Activated naive CD4-positive, alpha-beta T cell (primary cell): Measurements from ENCODE around the gene MYCBP2.

Source experiments
- DNase-seq, 4 experiments: peaks; one replicate each; lab custom pipeline; 2025; lab: John Stamatoyannopoulos, UW

Gene MYCBP2

DNA sequence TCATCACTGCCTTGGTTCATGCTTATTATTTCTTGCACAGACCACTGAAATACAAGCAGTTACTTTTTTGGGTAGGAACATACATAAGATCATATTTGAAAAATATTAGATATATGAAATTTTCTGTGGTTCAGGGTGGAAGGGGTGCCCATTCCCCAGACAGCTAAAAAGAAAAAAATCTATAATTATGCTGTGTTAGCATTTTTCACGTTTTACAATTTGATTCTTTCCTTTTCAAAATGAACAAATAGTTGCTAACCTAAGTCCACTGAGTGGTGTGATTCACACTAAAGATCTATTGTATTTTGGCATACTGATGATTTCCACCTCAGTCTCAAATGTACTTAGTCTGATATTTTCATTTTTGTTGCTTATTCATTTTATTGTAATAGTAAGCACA, 233.2 kb downstream of the MYCBP2 start:
- DNase-seq: no peak

GRCh38 chr13:77084755-77085154, 242.1 kb downstream of the MYCBP2 start:
- no peak for DNase-seq

DNA sequence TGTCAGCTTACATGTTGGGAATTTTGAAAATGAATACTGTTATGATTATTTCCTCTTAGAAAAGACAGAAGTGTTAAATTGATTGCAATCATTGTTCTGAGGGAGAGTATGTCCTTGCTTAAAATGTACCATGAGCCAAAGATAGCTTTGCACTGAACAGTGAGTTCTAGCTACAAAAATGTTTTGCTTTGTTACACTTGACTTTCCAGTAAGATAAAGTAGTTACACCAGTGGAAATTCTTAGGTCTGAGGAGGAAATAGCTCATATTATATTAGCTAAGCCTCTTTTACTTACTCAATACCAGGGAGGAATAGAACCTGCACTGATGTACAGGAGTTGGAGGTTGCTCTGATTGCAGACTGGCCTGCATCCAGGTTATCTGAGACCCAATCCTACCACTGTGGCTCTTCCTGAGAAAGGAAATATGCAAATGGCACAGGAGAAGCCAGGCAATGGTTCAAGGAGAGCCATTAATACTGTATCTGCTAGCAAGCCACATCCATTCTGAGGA, 246.9 kb downstream of the MYCBP2 start:
- DNase-seq: no peak

GRCh38 chr13:77067519-77067918, 259.4 kb downstream of the MYCBP2 start:
- DNase-seq: no peak

- no peak for DNase-seq
These were observed 261.3 kb downstream of the MYCBP2 start for GRCh38 chr13:77065461-77066147.

GRCh38 chr13:77062097-77062496, 264.8 kb downstream of the MYCBP2 start:
- DNase-seq: no peak

GRCh38 chr13:77061362-77061761, 265.5 kb downstream of the MYCBP2 start:
- no peak for DNase-seq

- DNase-seq: no peak
These were observed 270.0 kb downstream of the MYCBP2 start for GRCh38 chr13:77056886-77057285.

- DNase-seq: no peak
These were observed 270.5 kb downstream of the MYCBP2 start for GRCh38 chr13:77056382-77056781.

DNA sequence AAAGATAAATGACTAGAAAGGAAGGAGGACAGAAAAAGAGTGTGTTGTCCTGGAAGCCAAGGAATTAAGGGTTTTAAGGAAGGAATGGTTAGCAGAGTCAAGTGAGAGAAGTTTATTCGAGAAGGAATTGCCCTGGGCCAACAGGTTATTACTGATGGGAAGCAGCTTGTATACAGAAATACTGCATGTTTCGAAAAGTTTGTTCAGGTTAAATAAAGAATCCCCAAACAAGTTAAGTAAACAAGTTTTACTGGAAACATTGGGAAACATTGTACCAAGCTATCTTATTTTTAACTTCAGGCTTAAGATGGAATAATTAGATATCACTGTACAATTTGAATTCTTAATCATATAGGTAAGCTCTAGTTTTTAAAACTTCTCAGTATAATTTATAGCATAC, 271.7 kb downstream of the MYCBP2 start:
- no peak for DNase-seq

DNA sequence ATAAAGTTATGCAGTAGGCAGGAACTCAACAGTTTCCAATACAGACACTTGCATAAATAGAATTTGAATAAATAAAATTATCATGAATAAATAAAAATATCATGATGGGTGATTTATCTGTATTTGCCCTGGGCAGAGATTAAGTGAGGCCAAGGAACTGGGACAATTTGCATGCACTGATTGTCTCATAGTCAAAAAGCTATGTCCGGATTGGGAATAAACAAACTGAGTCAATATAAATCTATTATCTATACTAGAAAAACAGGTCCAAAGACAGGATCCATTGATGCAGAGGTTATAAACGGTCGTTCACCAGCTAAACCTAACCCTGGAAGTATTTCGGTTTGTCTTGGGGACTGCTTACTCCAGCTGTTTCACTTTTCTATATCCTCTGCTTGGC, 273.7 kb downstream of the MYCBP2 start:
- no peak for DNase-seq

DNA sequence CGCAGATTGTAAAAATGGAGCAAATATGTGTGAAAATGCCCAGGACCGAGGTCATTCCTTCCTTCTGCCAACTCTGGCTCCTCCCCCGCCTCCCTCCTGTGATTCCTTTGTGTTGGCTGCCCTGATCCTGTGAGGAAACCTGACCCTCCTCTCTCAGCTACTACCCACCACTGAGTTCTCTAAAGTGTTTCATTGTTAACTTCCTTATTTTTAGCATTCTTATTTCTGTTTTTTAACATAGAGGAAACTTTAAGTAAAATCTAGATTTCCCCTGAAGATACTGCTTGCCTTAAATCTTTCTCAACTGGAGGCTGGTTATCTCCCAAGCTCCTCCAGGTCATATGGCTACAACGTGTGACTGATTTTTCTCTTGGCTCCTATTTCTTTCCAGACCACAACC, 278.2 kb downstream of the MYCBP2 start:
- DNase-seq: no peak

DNA sequence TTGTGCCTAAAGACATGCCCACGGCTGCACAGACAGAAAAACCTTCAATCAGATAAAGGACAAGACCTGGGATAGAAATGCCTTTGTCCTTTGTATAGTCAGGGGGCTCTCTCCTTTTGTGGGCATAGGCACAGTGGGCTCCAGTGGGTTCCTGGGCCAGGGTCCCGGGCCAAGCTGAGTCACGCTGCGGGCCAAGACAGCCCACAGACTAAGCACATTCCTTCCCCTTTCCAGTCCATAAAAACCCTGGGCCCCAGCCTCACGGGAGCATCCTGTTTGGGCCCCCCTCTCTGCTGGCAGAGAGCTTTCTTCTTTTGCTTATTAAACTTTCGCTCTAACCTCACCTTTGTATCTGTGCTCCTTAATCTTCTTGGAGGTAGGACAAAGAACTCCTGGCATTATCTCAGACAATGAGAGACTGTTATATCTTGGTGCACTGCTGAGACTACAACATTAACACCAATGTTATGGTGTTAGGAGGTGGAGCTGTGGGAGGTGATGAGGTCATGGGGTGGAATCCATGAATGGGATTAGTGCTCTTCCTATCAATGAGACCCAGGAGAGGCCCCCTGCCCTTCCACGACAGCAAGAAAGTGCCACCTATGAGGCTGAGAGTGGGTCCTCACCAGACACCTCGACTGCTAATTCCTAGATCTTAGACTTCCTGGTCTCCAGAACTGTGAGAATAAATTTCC, 279.1 kb downstream of the MYCBP2 start:
- no peak for DNase-seq

DNA sequence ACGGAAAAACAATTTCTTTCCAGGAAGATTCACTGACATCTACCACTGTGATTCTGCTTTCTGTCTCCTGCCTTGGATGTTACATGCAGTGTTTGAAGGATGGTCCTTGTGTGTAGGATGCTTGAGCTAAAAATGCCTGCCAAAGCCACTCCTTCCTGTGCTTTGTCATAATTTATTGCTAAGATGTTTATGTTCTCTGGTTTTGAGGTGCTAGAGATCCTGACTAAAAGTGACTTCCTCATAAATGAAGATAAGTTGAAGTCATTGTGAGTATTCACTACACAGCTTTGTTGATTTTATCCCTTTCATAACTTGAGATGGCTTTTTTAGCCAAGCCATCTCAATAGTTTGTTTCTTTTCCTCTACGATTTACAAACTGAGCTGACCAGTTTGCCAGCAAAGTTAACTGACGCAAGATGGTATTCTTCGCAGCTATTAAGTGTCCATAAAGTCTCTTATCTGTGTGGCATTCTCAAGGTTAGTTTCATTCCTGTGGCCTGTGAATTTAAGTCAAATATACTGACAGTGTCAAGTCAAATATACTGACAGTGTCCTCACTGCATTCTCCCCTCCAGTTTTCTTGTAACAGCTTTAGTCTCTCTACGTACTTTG, 284.2 kb downstream of the MYCBP2 start:
- DNase-seq: no peak

DNA sequence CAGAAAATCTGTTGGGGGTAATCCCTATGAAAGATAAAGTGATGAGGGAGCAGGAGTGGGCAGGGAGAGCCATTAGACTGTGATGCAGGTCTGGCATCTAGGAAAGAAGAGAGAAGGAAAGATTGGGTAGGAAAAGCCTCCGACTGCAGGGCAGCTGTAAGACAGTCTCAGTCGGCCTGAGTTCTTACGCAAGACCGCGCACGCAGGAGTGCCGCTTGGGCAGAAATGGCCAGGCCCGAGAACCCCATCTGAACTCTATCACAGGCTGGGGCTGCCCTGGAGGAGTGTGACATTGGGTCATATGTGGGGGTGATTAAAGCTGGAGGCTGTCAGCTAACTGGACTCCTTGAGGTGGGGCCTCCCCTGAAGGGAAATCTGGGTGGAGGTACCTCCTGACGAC, 286.1 kb downstream of the MYCBP2 start:
- DNase-seq: no peak

- DNase-seq: no peak
These were observed 286.8 kb downstream of the MYCBP2 start for GRCh38 chr13:77040076-77040475.

DNA sequence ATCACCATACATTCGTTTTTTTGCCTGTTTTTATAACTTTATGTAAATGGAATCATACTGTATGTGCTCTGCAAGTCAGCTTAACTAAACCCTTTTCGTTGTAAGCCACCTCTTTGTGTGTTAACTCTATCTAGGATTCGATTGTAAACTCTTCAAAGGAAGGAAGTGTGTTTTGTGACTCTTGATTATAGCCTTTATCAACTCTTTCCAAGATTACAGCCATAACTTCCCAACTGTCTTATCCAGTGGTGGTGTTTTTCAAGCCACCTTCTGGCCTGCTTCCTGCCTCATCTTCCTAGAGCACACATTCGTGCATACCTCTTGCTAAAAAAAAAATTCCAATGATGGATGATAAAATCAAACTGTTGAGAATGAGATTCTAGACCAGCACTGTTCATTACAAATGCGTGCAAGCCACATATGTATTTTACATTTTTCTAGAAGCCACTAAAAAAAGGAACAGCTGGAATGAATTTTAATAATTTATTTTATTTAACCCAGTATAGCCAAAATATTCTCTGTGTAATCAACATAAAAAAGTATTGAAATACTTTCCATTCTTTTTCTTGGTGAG, 287.9 kb downstream of the MYCBP2 start:
- no peak for DNase-seq

DNA sequence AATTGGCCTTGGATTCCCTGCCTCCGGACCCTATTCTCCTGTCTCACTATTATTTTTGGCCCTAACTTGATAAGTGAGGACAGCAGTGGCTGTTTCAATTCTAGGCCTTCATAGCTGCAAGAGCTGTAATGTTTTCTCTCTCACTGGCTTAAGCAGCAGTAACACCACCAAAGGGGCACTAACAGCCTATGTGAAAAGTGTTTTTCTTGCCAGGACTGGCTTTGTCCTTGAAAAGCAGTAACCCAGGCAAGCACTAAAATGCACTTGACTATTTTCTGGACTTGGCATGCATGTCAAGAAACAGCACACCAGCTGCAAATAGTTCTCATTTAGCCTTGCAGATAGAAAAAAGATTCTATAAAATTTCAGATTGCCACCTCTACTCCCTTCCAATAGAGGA, 290.6 kb downstream of the MYCBP2 start:
- DNase-seq: no peak

DNA sequence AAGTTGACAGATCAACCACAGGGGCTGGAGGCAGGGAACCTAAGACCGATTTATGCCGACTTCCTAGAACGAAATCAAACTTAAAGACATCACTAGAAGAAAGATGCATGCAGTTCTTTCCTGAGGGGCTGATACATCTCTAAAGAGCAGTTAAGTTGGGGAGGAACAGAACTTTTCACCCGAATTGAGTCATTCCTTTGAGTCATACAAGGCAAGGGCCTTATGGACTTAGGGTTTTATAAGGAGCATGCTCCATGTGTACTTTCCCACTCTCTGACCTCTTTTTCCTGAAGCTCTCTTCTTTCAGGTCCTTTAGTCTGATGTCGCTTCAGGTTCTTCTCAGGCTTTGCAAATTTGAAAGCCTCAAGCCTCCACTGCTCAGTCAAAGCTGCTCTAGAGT, 292.0 kb downstream of the MYCBP2 start:
- no peak for DNase-seq

GRCh38 chr13:77033717-77034302, 293.1 kb downstream of the MYCBP2 start:
- no peak for DNase-seq

DNA sequence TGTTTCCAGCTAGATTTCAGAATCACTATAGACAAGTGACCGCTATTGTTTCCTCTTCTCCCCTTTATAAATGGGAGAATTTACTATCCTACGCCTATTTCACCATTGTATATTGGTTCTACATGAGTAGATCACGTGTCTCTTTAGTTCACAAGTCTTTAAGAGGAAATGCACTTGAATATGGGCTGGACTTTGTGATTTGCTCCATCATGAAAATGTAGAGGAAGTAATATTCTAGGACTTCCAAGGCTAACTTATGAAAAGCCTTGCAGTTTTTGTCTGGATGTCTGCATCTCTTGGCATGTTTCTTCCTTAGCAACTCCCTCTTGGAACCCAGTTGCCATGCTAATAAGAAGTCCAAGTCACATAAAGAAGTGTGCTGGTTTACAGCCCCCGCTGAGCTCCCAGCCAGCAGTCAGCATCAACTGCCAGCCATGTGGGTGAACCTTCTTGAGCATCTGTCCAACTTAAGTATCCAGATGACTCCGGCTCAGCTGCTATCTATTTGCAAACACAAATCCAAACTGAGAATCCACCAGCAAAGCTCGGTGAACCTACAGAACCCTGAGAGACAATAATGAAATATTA, 295.1 kb downstream of the MYCBP2 start:
- DNase-seq: no peak

DNA sequence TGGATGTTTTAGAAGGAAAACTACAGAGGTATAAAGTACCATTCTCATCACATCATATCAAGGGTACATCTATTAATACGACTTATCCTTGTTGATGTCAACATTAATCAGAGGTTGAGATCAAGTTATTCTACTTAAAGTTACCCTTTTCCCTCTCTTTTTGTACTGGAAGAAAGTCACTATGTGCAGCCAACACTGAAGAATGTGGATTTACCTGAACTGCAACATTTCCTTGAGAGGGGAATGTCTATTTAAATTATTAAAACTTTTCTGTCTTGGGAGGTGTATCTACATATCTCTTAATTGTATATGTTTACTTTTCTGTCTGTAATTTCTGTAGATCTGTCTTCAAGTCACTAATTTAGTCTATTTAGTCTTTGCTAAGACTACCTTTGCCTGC, 297.5 kb downstream of the MYCBP2 start:
- no peak for DNase-seq
